Uterus (tissue), 4 donors: ENCODE results near the gene FBN1. TPM values are rescaled to one million over a fixed set of nuclear protein-coding genes. Genes with fewer than 3 reads are reported as not detected.
A peak's percentile ranks its signal among the peaks of the same experiment; 100 is the strongest.

Experiments used
- DNase-seq, 2 donors: peaks; one replicate each; pipeline ENCODE4 v3.0.0-alpha.2; 2019 to 2020
- H3K27ac ChIP-seq, 2 donors: fragments of 200-600 bp; sonication (generic); 1 replicate in 1 of 2; 2 replicates in 1 of 2; pipeline ENCODE4 v1.5.1; 2016 to 2018
- H3K27me3 ChIP-seq, 2 donors: fragments of 200-600 bp; sonication (generic); one replicate each; pipeline ENCODE4 v1.5.1; 2018 to 2019; ENCODE audit warnings: control low read depth in 1 of 2
- H3K36me3 ChIP-seq, 2 donors: fragments of 200-600 bp; sonication (generic); one replicate each; pipeline ENCODE4 v1.5.1; 2019; ENCODE audit warnings: control low read depth in 1 of 2
- H3K4me1 ChIP-seq, 2 donors: fragments of 200-600 bp; sonication (generic); one replicate each; pipeline ENCODE4 v1.5.1; 2018 to 2019; ENCODE audit warnings: control low read depth in 1 of 2
- H3K4me3 ChIP-seq, 2 donors: fragments of 200-600 bp; sonication (generic); 1 replicate in 1 of 2; 2 replicates in 1 of 2; pipeline ENCODE4 v1.5.1; 2018 to 2019; ENCODE audit warnings: mild to moderate bottlenecking in 1 of 2
- H3K9me3 ChIP-seq, 2 donors: fragments of 200-600 bp; sonication (generic); one replicate each; pipeline ENCODE4 v1.5.1; 2019; ENCODE audit warnings: control low read depth in 1 of 2
- POLR2A ChIP-seq, 2 donors: fragments of 450-650 bp; IDR thresholded peaks; one replicate each; pipeline ENCODE4 v1.6.1; 2016; ENCODE audit warnings: antibody characterized with exemption in 2 of 2, mild to moderate bottlenecking in 1 of 2, moderate library complexity in 1 of 2
- intact Hi-C: fragments of 100-400 bp; cut with DNase I; formaldehyde crosslinking; loops from one replicate; pipeline ENCODE4 v1.15.1; 2023; ENCODE audit warnings: low total_unique reads
- total RNA-seq, 4 donors: library from RNA; depleted of rRNA in 3 of 4; stranded (reverse); fragments of >200 nt in 3 of 4; gene quantifications; one replicate each; pipeline versions ENCODE4 v1.1.0 to v1.2.4, GENCODE V29; 2014 to 2023
- TF ChIP-seq, protein P1 (sequence below), 4 experiments: fragments of 200-600 bp in 2 of 4; fragments of 450-650 bp in 2 of 4; sonication (generic) in 2 of 4; IDR thresholded peaks; one replicate each; pipeline ENCODE4 v1.5.1; 2016 to 2019; ENCODE audit warnings: antibody characterized with exemption in 4 of 4, mild to moderate bottlenecking in 2 of 4, moderate library complexity in 1 of 4
- donor health status: DM: yes; HTN: yes; CAD: no.

The FBN1 gene
- total RNA-seq, 4 donors from 2014 or later, result 76.3 to 584 (median 95.8) TPM

DNA sequence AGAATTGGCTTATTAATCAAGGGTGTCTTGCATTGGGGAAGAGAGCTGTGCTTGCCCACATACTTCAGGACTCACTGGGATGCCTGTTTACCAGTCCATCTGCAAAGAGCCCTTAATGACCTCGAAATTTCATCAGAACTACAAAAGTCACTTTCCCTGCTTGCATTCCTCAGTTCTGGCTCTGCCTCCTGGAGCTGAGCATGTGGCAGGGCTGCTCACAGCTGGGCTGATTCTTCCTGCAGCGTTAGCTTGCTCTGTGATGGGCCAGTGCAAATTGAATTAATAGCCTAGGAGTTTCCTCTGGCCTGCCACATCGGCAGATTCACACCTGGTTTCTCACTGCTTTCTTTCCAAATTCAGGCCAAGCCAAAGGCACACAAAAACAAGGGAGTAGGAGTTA is 205.4 kb downstream of the FBN1 start:
- Histone ChIP-seq H3K9me3 (no peaks in the 10 kb centered on the region), H3K36me3 (no peaks in the 10 kb centered on the region), H3K27ac (peak overlapping the region; percentile 34 to 47), H3K4me1 (no peaks in the 10 kb centered on the region), H3K27me3 (no peaks in the 10 kb centered on the region), H3K4me3 (no peak overlapping the region)
- intact Hi-C loops, result no loop called here
- peak; percentile 31 to 51 for DNase-seq
- TF ChIP-seq, protein P1, sequence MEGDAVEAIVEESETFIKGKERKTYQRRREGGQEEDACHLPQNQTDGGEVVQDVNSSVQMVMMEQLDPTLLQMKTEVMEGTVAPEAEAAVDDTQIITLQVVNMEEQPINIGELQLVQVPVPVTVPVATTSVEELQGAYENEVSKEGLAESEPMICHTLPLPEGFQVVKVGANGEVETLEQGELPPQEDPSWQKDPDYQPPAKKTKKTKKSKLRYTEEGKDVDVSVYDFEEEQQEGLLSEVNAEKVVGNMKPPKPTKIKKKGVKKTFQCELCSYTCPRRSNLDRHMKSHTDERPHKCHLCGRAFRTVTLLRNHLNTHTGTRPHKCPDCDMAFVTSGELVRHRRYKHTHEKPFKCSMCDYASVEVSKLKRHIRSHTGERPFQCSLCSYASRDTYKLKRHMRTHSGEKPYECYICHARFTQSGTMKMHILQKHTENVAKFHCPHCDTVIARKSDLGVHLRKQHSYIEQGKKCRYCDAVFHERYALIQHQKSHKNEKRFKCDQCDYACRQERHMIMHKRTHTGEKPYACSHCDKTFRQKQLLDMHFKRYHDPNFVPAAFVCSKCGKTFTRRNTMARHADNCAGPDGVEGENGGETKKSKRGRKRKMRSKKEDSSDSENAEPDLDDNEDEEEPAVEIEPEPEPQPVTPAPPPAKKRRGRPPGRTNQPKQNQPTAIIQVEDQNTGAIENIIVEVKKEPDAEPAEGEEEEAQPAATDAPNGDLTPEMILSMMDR (IDR thresholded peaks at IDR 0.05), result no peak
- TF ChIP-seq POLR2A (IDR thresholded peaks at IDR 0.05), result no peak

DNA sequence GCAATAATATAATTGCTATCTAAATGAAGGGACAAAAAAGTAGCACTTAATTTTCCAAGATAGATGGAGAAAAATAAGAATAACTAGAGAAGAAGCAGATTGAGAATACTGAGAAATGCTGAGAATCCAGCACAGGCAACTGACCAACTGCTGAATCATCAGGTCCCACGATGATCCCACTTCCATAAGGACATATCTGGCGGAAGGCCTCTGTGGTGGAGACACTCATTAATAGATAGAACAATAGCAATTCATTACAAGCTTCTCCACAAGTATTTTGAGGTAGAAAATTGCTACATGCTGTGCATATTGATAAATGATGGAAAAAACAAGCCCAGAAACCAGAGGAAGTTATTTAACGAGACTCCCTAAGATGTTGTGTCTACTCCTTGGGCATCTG is 208.3 kb downstream of the FBN1 start:
- Histone ChIP-seq H3K27me3 (no peaks in the 10 kb centered on the region), H3K36me3 (no peaks in the 10 kb centered on the region), H3K27ac (no peak overlapping the region), H3K4me3 (no peak overlapping the region), H3K9me3 (no peaks in the 10 kb centered on the region), H3K4me1 (no peaks in the 10 kb centered on the region)
- intact Hi-C loops, result no loop called here
- no peak for TF ChIP-seq POLR2A (IDR thresholded peaks at IDR 0.05)
- TF ChIP-seq, protein P1 (IDR thresholded peaks at IDR 0.05), result no peak
- DNase-seq, result no peak

DNA sequence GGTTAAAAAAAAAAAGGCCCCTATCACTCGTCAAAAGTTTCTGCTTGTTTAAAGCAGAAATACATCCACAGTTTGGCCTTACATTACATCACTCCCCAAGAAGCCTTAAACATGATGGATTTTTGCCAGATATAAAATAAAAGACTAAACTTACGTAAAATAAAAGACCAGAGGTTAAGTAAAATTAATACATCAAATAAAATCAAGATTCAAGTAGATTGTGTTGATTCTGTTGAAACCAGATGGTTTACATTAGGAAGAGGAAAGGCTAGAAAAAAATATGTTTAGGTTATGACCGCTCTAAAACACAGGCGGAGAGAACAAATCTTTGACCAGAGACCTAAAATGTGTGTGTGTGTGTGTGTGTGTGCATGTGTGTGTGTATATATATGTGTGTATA is 210.2 kb downstream of the FBN1 start:
- no peaks in the 10 kb centered on the region for H3K36me3 ChIP-seq
- no peak for DNase-seq
- TF ChIP-seq POLR2A (IDR thresholded peaks at IDR 0.05), result no peak
- TF ChIP-seq, protein P1 (IDR thresholded peaks at IDR 0.05), result no peak
- H3K9me3 ChIP-seq, result no peaks in the 10 kb centered on the region
- no peaks in the 10 kb centered on the region for H3K4me1 ChIP-seq
- H3K27ac ChIP-seq, result no peak overlapping the region
- H3K27me3 ChIP-seq, result no peaks in the 10 kb centered on the region
- no peak overlapping the region for H3K4me3 ChIP-seq
- intact Hi-C loops, result no loop called here

DNA sequence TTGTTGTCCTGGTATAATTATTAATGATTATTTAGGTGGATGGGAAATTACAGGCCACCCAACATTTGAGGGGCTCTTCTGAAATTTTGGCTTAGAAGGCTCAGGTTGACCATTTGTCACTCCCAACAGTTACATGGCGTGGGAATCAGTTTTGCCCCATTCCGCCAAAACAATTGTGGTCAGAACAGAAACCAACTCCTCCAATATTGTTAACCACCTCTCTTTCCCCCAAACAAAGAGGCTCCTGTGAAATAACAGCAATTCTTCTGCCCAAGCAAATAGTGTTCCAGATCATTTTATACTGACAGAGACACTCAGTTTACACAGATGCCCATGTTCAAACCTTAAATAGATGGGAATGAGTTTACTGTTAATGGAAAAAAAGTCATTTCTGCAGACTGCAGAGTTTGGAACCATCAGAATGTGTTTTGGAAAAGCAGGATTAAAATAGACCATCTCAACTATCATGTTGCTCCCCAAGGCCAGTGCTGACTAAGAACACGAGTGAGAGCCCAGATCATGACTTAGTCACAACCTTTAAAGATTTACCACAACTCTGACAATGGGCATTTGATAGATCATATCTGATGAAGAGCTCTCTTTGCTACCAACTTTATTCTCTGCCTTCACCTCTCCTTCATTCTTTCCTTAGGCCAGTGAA is 212.2 kb downstream of the FBN1 start:
- intact Hi-C loops, result no loop called here
- no peaks in the 10 kb centered on the region for H3K36me3 ChIP-seq

DNA sequence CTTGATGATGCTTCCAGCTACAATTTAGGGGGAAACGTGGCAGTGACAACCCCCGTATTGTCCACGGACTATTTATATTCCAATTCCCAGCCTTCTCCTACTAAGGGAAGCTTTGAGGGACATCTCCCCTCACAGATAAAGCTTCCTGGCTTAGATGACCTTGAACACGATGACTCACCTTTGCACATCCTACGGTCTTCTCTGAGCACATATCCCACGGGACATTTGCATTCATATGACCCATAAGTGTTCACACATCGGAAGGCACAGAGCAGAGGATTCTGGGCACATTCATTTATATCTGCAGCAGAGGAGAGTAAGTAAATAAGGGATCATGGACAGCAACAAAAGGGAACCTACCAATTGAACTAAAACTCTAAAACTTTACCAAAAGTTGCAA is 212.8 kb downstream of the FBN1 start:
- no peak for DNase-seq
- intact Hi-C loops, result no loop called here
- TF ChIP-seq, protein P1 (IDR thresholded peaks at IDR 0.05), result no peak
- no peak for TF ChIP-seq POLR2A (IDR thresholded peaks at IDR 0.05)
- no peaks in the 10 kb centered on the region for H3K27me3 ChIP-seq
- no peaks in the 10 kb centered on the region for H3K36me3 ChIP-seq
- H3K4me3 ChIP-seq, result no peak overlapping the region
- no peaks in the 10 kb centered on the region for H3K4me1 ChIP-seq
- H3K27ac ChIP-seq, result no peak overlapping the region
- no peaks in the 10 kb centered on the region for H3K9me3 ChIP-seq

More for the DNA sequence above, 212.2 kb downstream of the FBN1 start:
- Histone ChIP-seq H3K27me3 (no peaks in the 10 kb centered on the region), H3K27ac (no peak overlapping the region), H3K9me3 (no peaks in the 10 kb centered on the region), H3K4me3 (no peak overlapping the region), H3K4me1 (no peaks in the 10 kb centered on the region)
- TF ChIP-seq, protein P1 (IDR thresholded peaks at IDR 0.05), result no peak
- TF ChIP-seq POLR2A (IDR thresholded peaks at IDR 0.05), result no peak
- DNase-seq, result no peak
